H9 (cell line): ENCODE data around the gene GNPNAT1. TPM values are rescaled to one million over a fixed set of nuclear protein-coding genes. Genes with fewer than 3 reads are reported as not detected.

Experiments
- DNase-seq: peaks from one replicate; pipeline ENCODE4 v3.0.0-alpha.2; 2017
- H2AFZ ChIP-seq: one replicate; pipeline ENCODE4 v1.6.1; 2013; ENCODE audit warnings: mild to moderate bottlenecking, low read length, control low read depth, moderate library complexity
- H2AK5ac ChIP-seq: 2 replicates; pipeline ENCODE4 v1.6.1; 2013; ENCODE audit warnings: low read length, control low read depth, mixed read lengths; ENCODE audit not compliant: insufficient read length
- H2BK120ac ChIP-seq: one replicate; pipeline ENCODE4 v1.6.1; 2013; ENCODE audit warnings: low read depth, mild to moderate bottlenecking, low read length, control low read depth, inconsistent platforms; ENCODE audit not compliant: poor library complexity, severe bottlenecking
- H2BK12ac ChIP-seq: 2 replicates; pipeline ENCODE4 v1.6.1; 2013; ENCODE audit warnings: low read length, control low read depth, mixed read lengths, low read depth; ENCODE audit not compliant: insufficient read length
- H2BK15ac ChIP-seq: 2 replicates; pipeline ENCODE4 v1.6.1; 2013; ENCODE audit warnings: low read depth, low read length, control low read depth
- H2BK20ac ChIP-seq: one replicate; pipeline ENCODE4 v1.6.1; 2013; ENCODE audit warnings: low read depth, mild to moderate bottlenecking, low read length, control low read depth, inconsistent platforms; ENCODE audit not compliant: poor library complexity, severe bottlenecking
- H2BK5ac ChIP-seq: 2 replicates; pipeline ENCODE4 v1.6.1; 2013; ENCODE audit warnings: low read length, control low read depth, mixed read lengths; ENCODE audit not compliant: insufficient read length
- H3K14ac ChIP-seq: 2 replicates; pipeline ENCODE4 v1.6.1; 2013; ENCODE audit warnings: low read length, control low read depth; ENCODE audit not compliant: insufficient read depth
- H3K18ac ChIP-seq: 2 replicates; pipeline ENCODE4 v1.6.1; 2013; ENCODE audit warnings: low read depth, mild to moderate bottlenecking, mixed read lengths, low read length, control low read depth; ENCODE audit not compliant: insufficient read length
- H3K23ac ChIP-seq: 2 replicates; pipeline ENCODE4 v1.6.1; 2013; ENCODE audit warnings: low read length, control low read depth, mixed read lengths, low read depth; ENCODE audit not compliant: insufficient read length
- H3K23me2 ChIP-seq: 2 replicates; pipeline ENCODE4 v1.6.1; 2013; ENCODE audit warnings: low read depth, mild to moderate bottlenecking, mixed read lengths, low read length, control low read depth; ENCODE audit not compliant: insufficient read length, poor library complexity, severe bottlenecking
- H3K27ac ChIP-seq: 2 replicates; pipeline ENCODE4 v1.5.1; 2013; ENCODE audit warnings: low read length, control low read depth, mixed read lengths, low read depth; ENCODE audit not compliant: insufficient read length
- H3K27me3 ChIP-seq: 2 replicates; pipeline ENCODE4 v1.6.1; 2013; ENCODE audit warnings: low read length, control low read depth, inconsistent platforms; ENCODE audit not compliant: insufficient read depth
- H3K4ac ChIP-seq: 2 replicates; pipeline ENCODE4 v1.6.1; 2013; ENCODE audit warnings: low read depth, mild to moderate bottlenecking, control low read depth, inconsistent platforms, low read length, moderate library complexity
- H3K4me1 ChIP-seq: 2 replicates; pipeline ENCODE4 v1.6.1; 2013; ENCODE audit warnings: low read length, control low read depth, inconsistent platforms; ENCODE audit not compliant: insufficient read depth
- H3K4me2 ChIP-seq: 2 replicates; pipeline ENCODE4 v1.6.1; 2013; ENCODE audit warnings: low read length, control low read depth, mixed read lengths; ENCODE audit not compliant: insufficient read length, insufficient read depth
- H3K56ac ChIP-seq: 2 replicates; pipeline ENCODE4 v1.6.1; 2013; ENCODE audit warnings: low read depth, mild to moderate bottlenecking, mixed read lengths, low read length, control low read depth; ENCODE audit not compliant: insufficient read length
- H3K79me1 ChIP-seq: 2 replicates; pipeline ENCODE4 v1.6.1; 2013; ENCODE audit warnings: low read depth, mild to moderate bottlenecking, moderate library complexity, low read length, control low read depth, inconsistent platforms; ENCODE audit not compliant: insufficient read depth, poor library complexity, severe bottlenecking
- H3K79me2 ChIP-seq: 2 replicates; pipeline ENCODE4 v1.6.1; 2013; ENCODE audit warnings: low read length, control low read depth, inconsistent platforms; ENCODE audit not compliant: insufficient read depth
- H3K9ac ChIP-seq: 2 replicates; pipeline ENCODE4 v1.6.1; 2013; ENCODE audit warnings: low read length, control low read depth, mixed read lengths; ENCODE audit not compliant: insufficient read length; ENCODE audit errors: extremely low read depth
- H3K9me3 ChIP-seq: one replicate; pipeline ENCODE4 v1.6.1; 2013; ENCODE audit warnings: low read depth, low read length, inconsistent platforms; ENCODE audit not compliant: control insufficient read depth
- H3T11ph ChIP-seq: one replicate; pipeline ENCODE4 v1.6.1; 2013; ENCODE audit warnings: mild to moderate bottlenecking, low read length, control low read depth, inconsistent platforms
- H4K20me1 ChIP-seq: one replicate; pipeline ENCODE4 v1.6.1; 2013; ENCODE audit not compliant: control insufficient read depth, insufficient read length, insufficient read depth
- H4K5ac ChIP-seq: 2 replicates; pipeline ENCODE4 v1.6.1; 2013; ENCODE audit warnings: low read depth, mild to moderate bottlenecking, mixed read lengths, low read length, control low read depth; ENCODE audit not compliant: insufficient read length
- H4K8ac ChIP-seq: replicated peaks from 2 replicates; pipeline ENCODE4 v1.6.1; 2013; ENCODE audit warnings: low read length, control low read depth, mixed read lengths, low read depth; ENCODE audit not compliant: insufficient read length
- H4K91ac ChIP-seq: 2 replicates; pipeline ENCODE4 v1.6.1; 2013; ENCODE audit warnings: low read depth, mild to moderate bottlenecking, moderate library complexity, mixed read lengths, low read length, control low read depth; ENCODE audit not compliant: insufficient read length
- H3K27ac Mint-ChIP-seq, 3 experiments: 2 replicates in 2 of 3; 3 replicates in 1 of 3; pipeline ENCODE4 v1.8.0; 2020 to 2021; ENCODE audit warnings: mixed read lengths in 3 of 3, mild to moderate bottlenecking in 1 of 3, moderate library complexity in 1 of 3
- H3K27me3 Mint-ChIP-seq: 2 replicates; pipeline ENCODE4 v1.8.0; 2021; ENCODE audit warnings: low read depth, mild to moderate bottlenecking, moderate library complexity, mixed read lengths
- H3K36me3 Mint-ChIP-seq, 3 experiments: 2 replicates in 2 of 3; 3 replicates in 1 of 3; pipeline ENCODE4 v1.8.0; 2020 to 2021; ENCODE audit warnings: low read depth in 3 of 3, mixed read lengths in 3 of 3; ENCODE audit not compliant: insufficient read depth in 1 of 3
- H3K4me1 Mint-ChIP-seq, 2 experiments: 2 replicates each; pipeline ENCODE4 v1.8.0; 2020; ENCODE audit warnings: mixed read lengths in 2 of 2
- H3K4me3 Mint-ChIP-seq, 2 experiments: 2 replicates in 1 of 2; 3 replicates in 1 of 2; pipeline ENCODE4 v1.8.0; 2020 to 2021; ENCODE audit warnings: mild to moderate bottlenecking in 2 of 2, mixed read lengths in 2 of 2, moderate library complexity in 1 of 2
- H3K9me3 Mint-ChIP-seq, 2 experiments: 2 replicates in 1 of 2; 3 replicates in 1 of 2; pipeline ENCODE4 v1.8.0; 2020; ENCODE audit warnings: mild to moderate bottlenecking in 2 of 2, mixed read lengths in 2 of 2, moderate library complexity in 1 of 2
- WGBS: extraction: QIAGEN DNeasy Blood & Tissue Kit; methylation state at CpG from one replicate; pipeline ENCODE4 v1.1.7; 2013; ENCODE audit warnings: missing lambda C conversion rate, low lambda C conversion rate, mixed read lengths; ENCODE audit not compliant: insufficient read length; ENCODE audit errors: extremely low coverage; 5-methylcytosine and 5-hydroxymethylcytosine counted together
- total RNA-seq: library from RNA; stranded (reverse); gene quantifications from 2 replicates; pipeline ENCODE4 v1.2.1, GENCODE V29; 2021
- TF ChIP-seq, protein P1 (sequence below): fragments of 200-600 bp; sonication (generic); conservative IDR thresholded peaks from 3 replicates; pipeline ENCODE4 v1.8.0; 2021; ENCODE audit warnings: antibody characterized with exemption, mild to moderate bottlenecking

Gene GNPNAT1
- total RNA-seq, 1 experiment from 2014 or later = 49.0 TPM

DNA sequence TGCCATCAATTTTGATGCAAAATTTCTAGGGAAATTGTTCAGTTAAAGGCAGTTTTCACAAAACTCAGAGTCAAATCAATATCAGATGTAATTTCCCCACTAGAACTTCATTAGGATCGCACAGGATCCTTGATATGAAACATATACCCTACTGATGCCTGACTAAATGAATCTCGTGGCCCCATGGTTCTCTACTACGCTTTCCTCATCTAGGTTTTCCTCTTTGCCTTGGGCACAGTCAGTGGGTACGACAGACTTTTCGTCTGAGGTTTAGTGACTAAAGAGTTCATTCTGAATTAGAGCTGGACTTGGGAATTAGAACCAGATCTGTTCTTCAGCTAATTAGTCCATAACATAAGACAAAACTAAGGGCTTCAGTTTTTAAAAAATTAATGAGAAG is 42.5 kb upstream of the GNPNAT1 start:
- Mint-ChIP-seq H3K36me3 (peaks cover 0 to 3% (median 0%) of the 10 kb centered on the region in 3 experiments; a peak in 2 of 7 replicates), H3K9me3 (peaks cover 2 to 7% of the 10 kb centered on the region in 2 experiments; a peak in 2 of 5 replicates), H3K27me3 (no peaks in the 10 kb centered on the region), H3K4me1 (peaks cover 39 to 43% of the 10 kb centered on the region in 2 experiments), H3K4me3 (no peak overlapping the region), H3K27ac (peak overlapping the region in 1 of 3 experiments; percentile 50; a peak in 1 of 7 replicates)
- no peak overlapping the region for H2BK20ac ChIP-seq
- no CpG with 5 or more reads among the region's 5 CpGs for WGBS
- H3K23me2 ChIP-seq = no peaks in the 10 kb centered on the region
- H3K9ac ChIP-seq = no peak overlapping the region
- H3K14ac ChIP-seq = no peak overlapping the region
- no peak overlapping the region for H2BK12ac ChIP-seq
- no peak overlapping the region for H2AFZ ChIP-seq
- H3K4me2 ChIP-seq = no peak overlapping the region
- no peak overlapping the region for H4K91ac ChIP-seq
- H3K56ac ChIP-seq = no peak overlapping the region
- H2BK15ac ChIP-seq = no peak overlapping the region
- DNase-seq = no peak
- H3K27me3 ChIP-seq = no peaks in the 10 kb centered on the region
- no peak overlapping the region for H3T11ph ChIP-seq
- H3K4me1 ChIP-seq = peaks cover 3% of the 10 kb centered on the region; the same call in 1 of the 2 replicates
- H4K8ac ChIP-seq = no peak overlapping the region
- H2BK5ac ChIP-seq = no peak overlapping the region
- H3K27ac ChIP-seq = no peak overlapping the region
- H3K79me1 ChIP-seq = no peaks in the 10 kb centered on the region
- no peak overlapping the region for H2BK120ac ChIP-seq
- H2AK5ac ChIP-seq = no peak overlapping the region
- no peak overlapping the region for H4K5ac ChIP-seq
- TF ChIP-seq, protein P1, sequence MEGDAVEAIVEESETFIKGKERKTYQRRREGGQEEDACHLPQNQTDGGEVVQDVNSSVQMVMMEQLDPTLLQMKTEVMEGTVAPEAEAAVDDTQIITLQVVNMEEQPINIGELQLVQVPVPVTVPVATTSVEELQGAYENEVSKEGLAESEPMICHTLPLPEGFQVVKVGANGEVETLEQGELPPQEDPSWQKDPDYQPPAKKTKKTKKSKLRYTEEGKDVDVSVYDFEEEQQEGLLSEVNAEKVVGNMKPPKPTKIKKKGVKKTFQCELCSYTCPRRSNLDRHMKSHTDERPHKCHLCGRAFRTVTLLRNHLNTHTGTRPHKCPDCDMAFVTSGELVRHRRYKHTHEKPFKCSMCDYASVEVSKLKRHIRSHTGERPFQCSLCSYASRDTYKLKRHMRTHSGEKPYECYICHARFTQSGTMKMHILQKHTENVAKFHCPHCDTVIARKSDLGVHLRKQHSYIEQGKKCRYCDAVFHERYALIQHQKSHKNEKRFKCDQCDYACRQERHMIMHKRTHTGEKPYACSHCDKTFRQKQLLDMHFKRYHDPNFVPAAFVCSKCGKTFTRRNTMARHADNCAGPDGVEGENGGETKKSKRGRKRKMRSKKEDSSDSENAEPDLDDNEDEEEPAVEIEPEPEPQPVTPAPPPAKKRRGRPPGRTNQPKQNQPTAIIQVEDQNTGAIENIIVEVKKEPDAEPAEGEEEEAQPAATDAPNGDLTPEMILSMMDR = no peak
- no peak overlapping the region for H3K23ac ChIP-seq
- H4K20me1 ChIP-seq = no peaks in the 10 kb centered on the region
- H3K4ac ChIP-seq = no peak overlapping the region
- no peaks in the 10 kb centered on the region for H3K9me3 ChIP-seq
- H3K79me2 ChIP-seq = no peaks in the 10 kb centered on the region
- no peak overlapping the region for H3K18ac ChIP-seq
